NCI-H128 (cell line): ENCODE results near the gene SLITRK1.

Experiments used
- DNase-seq: peaks from one replicate; lab custom pipeline; 2025; ENCODE audit not compliant: unreplicated experiment; lab: John Stamatoyannopoulos, UW

SLITRK1 gene, protein sequence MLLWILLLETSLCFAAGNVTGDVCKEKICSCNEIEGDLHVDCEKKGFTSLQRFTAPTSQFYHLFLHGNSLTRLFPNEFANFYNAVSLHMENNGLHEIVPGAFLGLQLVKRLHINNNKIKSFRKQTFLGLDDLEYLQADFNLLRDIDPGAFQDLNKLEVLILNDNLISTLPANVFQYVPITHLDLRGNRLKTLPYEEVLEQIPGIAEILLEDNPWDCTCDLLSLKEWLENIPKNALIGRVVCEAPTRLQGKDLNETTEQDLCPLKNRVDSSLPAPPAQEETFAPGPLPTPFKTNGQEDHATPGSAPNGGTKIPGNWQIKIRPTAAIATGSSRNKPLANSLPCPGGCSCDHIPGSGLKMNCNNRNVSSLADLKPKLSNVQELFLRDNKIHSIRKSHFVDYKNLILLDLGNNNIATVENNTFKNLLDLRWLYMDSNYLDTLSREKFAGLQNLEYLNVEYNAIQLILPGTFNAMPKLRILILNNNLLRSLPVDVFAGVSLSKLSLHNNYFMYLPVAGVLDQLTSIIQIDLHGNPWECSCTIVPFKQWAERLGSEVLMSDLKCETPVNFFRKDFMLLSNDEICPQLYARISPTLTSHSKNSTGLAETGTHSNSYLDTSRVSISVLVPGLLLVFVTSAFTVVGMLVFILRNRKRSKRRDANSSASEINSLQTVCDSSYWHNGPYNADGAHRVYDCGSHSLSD

GRCh38 chr13:83881917-83882605, at the start of gene SLITRK1:
Gene SLITRK1, minus strand, starts transcription at chr13:83882474. Its CDS starts 967 bp downstream, at chr13:83881507.
- no peak for DNase-seq

DNA sequence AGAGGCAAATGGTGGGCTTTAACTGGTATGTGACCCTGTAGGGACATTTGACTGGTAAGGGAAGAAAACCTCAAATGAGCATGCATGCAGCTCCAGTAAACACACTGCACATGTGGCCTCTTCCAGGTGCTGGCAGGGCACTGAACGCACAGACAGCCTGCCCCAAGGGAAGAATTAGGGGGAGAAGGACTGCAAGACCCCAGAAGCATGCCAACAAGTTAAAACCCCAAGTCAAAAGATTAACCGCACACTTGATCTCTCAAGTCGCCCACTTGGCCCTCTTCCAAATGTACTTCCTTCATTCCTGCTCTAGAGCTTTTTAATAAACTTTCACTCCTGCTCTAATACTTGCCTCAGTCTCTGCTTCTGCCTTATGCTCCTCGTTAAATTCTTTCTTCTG, 46.9 kb upstream of the SLITRK1 start:
- no peak for DNase-seq

- DNase-seq: no peak
These were observed 37.5 kb upstream of the SLITRK1 start for GRCh38 chr13:83919775-83920174.

GRCh38 chr13:83914368-83914767, 32.1 kb upstream of the SLITRK1 start:
- no peak for DNase-seq

GRCh38 chr13:83907196-83907989, 25.1 kb upstream of the SLITRK1 start:
- DNase-seq: no peak

- no peak for DNase-seq
These were observed 24.1 kb upstream of the SLITRK1 start for GRCh38 chr13:83906240-83906820.

DNA sequence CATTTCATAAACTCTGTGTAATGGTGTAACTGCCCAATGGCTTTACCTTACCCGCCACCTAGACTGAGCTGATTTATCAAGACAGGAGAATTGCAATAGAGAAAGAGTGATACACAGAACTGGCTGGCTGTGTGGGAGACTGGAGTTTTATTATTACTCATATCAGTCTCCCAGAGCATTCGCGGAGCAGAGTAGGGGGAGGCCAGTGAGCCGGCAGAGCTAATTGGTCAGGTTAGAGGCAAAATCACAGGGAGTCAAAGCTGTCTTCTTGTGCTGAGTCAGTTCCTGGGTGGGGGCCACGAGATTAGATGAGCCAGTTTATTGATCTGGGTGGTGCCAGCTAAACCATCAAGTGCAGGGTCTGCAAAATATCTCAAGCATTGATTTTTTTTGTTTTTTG, 23.4 kb upstream of the SLITRK1 start:
- DNase-seq: no peak

DNA sequence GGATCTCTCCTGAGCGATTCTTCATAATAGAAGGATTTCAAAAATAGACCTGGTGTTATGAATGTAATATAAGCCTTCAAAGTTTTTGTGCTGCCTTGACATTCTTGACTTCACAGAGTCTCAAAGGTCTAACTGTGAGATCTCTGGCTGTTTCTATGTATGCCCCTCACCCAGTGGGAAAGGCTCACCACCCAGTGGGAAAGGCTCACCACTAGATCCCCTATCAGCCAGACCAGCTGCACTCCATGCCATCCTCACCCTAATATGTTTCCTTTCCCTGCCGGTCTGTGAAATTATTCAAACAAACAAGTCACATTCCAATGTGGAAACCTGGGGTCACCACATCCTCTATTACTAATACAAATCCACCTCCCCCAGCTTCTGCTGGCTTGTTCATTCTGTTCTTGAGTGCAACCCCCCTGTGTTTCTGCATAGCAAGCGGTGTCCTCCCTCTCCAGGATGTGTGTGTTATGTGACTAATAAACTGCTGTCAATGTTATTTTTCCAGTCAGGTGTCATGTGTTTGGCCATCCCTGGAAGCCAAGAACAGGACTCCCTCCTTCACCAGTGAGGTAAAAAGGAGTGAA, 13.8 kb upstream of the SLITRK1 start:
- DNase-seq: no peak

DNA sequence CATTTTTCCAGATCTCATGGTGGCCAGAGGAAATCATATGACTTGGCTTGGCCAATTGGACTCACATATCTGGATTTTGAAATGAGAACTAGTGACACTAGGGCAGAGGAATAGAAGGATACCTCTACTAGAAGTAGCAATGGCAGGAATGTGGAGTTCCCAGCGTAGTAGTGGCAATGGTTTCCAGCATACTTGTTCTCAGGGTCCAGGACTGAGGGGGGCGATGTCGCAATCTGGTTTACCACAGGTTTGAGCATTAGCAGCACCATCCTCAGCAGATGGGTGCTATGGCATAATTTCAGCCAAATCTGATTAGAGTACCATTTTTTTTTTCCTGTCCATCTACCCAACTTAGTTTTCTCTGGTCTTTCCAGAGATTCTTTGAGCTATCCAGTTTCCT, 8.1 kb upstream of the SLITRK1 start:
- DNase-seq: no peak

DNA sequence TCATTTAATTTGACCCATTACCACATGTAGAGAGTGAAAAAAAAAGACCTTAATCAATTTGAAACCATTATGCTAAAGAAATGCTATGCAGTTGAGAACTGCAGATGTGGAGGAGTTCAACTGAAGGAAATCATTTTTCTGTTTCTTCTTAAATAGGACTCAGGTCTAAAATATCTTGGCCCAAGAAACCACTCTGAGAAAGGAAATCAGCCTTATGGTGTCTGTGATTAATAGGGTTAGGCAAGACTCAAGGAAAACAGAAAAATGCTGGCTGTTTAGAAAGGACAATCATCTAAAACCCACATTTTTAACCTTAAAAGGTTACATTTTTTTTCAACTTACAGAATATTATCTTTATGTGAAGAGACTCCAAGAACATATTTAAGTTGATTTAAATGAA, 1.9 kb upstream of the SLITRK1 start:
- no peak for DNase-seq

DNA sequence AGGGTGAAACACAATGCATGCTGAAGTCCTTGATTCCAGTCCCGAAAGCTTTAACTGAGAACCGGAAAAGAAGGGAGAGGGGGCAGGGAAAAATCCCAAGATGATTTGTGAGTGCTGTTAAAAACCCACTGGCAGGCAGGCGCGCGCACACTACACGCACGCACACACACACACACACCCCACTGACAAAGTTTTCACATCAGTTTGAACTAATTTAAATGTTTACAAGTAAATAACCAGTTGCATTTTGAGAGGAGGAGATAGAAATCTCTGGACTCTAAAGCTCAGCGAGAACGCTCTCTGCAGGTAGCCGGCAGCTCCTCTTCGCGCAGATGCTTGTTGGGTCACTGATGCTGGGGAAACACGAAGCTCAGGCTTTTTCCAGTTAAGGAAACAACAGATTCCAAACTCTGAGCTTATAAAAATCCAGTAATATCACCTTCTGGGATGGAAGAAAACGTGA, 818 bp upstream of the SLITRK1 start:
- DNase-seq: no peak

DNA sequence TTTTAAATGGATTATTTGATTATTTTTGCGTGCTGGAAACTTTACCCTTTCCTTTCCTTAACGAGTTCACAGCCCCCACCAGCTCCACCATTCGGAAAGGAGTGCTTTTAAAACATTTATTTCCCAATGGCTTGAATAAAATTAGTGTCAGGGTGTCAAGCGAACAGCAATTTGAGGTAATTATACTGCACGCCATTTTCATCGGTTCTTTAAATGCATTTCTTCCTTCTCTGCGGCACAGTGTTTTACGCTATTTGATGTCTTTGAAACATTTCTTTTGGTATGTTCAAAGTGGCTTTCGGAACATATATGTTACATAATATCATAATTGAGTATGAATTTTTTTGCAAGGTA, 309 bp upstream of the SLITRK1 start:
- DNase-seq: no peak

DNA sequence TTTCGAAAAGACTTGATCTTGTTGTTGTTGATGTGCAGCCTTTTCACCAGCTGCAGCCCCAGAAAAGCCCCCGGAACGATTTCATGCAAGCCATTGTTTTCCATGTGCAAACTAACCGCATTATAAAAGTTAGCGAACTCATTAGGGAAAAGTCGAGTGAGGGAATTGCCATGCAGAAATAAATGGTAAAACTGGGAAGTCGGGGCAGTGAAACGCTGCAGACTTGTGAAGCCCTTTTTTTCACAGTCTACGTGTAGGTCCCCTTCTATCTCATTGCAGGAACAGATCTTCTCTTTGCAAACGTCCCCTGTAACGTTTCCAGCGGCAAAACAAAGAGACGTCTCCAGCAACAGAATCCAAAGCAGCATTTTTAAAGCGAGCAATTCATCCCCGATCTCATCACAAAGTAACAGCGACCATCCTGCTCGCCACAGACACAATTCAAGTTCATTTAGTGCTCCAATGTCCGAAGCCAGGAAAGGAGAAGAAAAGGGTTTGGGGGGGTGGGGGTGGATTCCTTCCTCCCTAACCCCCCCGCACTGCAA, 1.1 kb downstream of the SLITRK1 start:
- no peak for DNase-seq

GRCh38 chr13:83880275-83881139, 1.8 kb downstream of the SLITRK1 start:
- no peak for DNase-seq

DNA sequence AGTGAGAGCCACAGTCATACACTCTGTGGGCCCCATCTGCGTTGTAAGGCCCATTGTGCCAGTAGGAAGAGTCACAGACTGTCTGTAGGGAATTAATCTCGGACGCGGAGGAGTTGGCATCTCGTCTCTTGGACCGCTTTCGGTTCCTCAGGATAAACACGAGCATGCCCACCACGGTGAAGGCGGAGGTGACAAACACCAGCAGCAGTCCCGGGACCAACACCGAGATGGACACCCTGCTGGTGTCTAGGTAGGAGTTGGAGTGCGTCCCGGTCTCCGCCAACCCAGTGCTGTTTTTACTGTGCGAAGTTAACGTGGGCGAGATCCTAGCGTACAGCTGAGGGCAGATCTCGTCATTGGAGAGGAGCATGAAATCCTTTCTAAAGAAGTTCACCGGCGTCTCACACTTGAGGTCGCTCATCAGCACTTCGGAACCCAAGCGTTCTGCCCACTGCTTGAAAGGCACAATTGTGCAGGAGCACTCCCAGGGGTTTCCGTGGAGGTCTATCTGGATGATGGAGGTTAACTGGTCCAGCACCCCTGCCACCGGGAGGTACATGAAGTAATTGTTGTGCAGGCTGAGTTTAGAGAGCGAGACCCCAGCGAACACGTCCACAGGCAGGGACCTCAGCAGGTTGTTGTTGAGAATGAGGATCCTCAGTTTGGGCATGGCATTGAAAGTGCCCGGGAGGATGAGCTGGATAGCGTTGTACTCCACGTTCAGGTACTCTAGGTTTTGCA, 2.7 kb downstream of the SLITRK1 start:
- DNase-seq: no peak

DNA sequence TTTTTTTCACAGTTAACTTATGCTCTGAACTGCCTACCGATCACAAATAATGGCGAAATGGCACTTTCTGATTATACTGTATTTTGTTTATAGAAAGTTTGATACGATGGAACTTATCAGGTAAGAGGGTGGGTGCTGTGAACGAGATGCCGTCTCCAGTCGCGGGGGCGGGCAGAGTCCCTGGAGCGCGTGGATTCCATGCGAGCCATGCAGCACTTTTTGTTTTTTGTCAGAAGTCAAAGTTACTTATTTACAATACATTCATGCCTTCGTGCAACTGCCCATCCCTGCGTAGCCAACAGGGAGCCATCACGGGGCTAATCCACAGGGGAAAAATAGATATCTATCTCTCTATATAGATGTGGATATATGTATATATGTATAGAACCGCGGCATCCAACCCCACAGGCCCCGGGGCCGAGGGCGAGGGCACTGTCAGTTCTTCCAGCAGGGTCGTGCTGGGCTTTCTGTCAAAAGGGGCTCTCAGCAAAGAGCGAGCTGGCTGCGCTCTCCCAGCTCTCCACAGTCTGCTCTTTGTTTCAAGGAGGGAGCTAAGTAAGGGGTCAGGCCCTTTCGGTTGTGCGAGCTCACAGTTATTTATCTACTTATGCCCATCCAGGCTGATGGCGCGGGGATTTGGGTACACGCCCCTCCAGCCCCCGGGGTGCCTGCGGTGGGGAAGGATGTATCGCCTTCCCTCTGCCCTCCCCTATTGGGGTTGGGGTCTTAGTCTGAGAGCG, 3.4 kb downstream of the SLITRK1 start:
- DNase-seq: no peak

GRCh38 chr13:83877651-83878355, 4.5 kb downstream of the SLITRK1 start:
- no peak for DNase-seq
